Measurements from ENCODE around the gene CHST15.

Gene CHST15

DNA sequence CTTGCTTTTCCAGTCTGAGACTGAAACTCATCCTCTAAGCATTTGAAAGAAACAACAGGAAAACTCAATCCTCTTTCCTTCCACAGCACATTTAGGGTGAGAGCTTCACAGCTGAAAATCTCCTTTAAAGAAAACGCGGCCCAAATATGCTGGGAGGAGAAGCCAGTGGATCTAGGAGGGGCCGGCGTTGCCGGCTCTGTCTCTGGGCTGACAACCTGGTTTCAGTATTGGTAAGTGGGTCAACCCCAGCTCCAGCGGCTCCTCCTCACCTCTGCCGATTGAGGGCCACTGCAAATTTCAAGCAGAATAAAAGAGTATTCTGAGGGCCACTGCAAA is 126.5 kb downstream of the CHST15 start:
- H3K27ac ChIP-seq (replicated peaks): no peak overlapping the region
- no peak for TF ChIP-seq GABPA (IDR thresholded peaks at IDR 0.05; ENCODE audit: low read depth)
- TF ChIP-seq POLR2AphosphoS5 (IDR thresholded peaks at IDR 0.05; ENCODE audit: low read depth): no peak
- TF ChIP-seq, protein P1, sequence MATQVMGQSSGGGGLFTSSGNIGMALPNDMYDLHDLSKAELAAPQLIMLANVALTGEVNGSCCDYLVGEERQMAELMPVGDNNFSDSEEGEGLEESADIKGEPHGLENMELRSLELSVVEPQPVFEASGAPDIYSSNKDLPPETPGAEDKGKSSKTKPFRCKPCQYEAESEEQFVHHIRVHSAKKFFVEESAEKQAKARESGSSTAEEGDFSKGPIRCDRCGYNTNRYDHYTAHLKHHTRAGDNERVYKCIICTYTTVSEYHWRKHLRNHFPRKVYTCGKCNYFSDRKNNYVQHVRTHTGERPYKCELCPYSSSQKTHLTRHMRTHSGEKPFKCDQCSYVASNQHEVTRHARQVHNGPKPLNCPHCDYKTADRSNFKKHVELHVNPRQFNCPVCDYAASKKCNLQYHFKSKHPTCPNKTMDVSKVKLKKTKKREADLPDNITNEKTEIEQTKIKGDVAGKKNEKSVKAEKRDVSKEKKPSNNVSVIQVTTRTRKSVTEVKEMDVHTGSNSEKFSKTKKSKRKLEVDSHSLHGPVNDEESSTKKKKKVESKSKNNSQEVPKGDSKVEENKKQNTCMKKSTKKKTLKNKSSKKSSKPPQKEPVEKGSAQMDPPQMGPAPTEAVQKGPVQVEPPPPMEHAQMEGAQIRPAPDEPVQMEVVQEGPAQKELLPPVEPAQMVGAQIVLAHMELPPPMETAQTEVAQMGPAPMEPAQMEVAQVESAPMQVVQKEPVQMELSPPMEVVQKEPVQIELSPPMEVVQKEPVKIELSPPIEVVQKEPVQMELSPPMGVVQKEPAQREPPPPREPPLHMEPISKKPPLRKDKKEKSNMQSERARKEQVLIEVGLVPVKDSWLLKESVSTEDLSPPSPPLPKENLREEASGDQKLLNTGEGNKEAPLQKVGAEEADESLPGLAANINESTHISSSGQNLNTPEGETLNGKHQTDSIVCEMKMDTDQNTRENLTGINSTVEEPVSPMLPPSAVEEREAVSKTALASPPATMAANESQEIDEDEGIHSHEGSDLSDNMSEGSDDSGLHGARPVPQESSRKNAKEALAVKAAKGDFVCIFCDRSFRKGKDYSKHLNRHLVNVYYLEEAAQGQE (IDR thresholded peaks at IDR 0.05; ENCODE audit: insufficient replicate concordance, low read depth): no peak
- no peak for TF ChIP-seq SPI1 (IDR thresholded peaks at IDR 0.05; ENCODE audit: borderline replicate concordance, low read depth)
- TF ChIP-seq, protein P2, sequence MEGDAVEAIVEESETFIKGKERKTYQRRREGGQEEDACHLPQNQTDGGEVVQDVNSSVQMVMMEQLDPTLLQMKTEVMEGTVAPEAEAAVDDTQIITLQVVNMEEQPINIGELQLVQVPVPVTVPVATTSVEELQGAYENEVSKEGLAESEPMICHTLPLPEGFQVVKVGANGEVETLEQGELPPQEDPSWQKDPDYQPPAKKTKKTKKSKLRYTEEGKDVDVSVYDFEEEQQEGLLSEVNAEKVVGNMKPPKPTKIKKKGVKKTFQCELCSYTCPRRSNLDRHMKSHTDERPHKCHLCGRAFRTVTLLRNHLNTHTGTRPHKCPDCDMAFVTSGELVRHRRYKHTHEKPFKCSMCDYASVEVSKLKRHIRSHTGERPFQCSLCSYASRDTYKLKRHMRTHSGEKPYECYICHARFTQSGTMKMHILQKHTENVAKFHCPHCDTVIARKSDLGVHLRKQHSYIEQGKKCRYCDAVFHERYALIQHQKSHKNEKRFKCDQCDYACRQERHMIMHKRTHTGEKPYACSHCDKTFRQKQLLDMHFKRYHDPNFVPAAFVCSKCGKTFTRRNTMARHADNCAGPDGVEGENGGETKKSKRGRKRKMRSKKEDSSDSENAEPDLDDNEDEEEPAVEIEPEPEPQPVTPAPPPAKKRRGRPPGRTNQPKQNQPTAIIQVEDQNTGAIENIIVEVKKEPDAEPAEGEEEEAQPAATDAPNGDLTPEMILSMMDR (IDR thresholded peaks at IDR 0.05; ENCODE audit: insufficient read depth, low read length): no peak
- H3K27me3 ChIP-seq (ENCODE audit: insufficient read depth, poor library complexity, severe bottlenecking): peaks cover 8% of the 10 kb centered on the region
- no peak overlapping the region for H3K4me3 ChIP-seq (replicated peaks; ENCODE audit: insufficient read depth, low read length)
- DNase-seq (ENCODE audit: low read depth in 1 of 2, low spot score in 1 of 2): no peak

DNA sequence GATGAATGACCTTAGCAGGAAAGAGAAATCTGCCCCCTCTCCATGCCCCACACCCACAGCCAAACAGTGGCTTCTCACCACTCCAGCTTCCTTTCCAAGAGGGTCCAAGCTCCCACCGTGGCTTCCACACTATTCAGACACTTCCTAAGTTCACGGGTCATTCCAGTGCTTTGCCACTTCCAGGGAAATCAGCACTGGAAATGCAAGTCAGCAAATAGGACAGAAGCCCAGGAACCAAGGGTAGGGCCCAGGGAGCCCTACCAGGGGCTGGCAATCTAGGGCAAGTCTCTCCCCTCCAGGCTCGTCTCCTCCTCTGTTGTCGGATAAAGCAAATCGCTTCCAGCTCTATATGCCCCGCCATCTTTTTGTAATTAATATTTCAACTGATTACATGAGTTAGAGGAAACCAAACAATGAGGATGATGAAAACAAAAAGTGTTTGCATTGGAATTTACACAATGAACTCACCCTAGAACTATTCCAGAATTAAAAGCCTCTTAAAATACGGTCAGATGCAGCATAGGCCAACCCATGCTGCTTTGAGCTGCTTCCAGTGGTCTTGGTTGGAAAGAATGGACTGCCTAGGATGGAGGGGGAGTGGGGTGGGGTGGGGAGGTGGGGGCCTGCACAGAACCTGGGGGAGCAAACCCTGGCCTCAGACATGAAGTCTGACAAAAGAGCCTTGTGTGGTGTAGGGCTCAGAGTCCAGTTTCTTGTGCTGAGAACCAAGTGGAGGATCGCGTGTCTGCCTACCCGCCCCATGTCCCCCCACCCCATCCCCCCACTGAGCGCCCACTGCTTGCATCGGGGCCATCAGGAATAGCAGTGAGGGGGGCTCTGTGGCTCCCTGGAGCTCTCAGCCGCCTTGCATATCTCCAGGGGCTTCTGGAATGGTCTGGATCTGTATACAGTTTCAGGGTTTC is 127.2 kb downstream of the CHST15 start:
- H3K27me3 ChIP-seq (ENCODE audit: insufficient read depth, poor library complexity, severe bottlenecking): peaks cover 4% of the 10 kb centered on the region
- DNase-seq (ENCODE audit: low read depth in 1 of 2, low spot score in 1 of 2): no peak
- TF ChIP-seq GABPA (IDR thresholded peaks at IDR 0.05; ENCODE audit: low read depth): no peak
- TF ChIP-seq, protein P1 (IDR thresholded peaks at IDR 0.05; ENCODE audit: insufficient replicate concordance, low read depth): no peak
- no peak for TF ChIP-seq SPI1 (IDR thresholded peaks at IDR 0.05; ENCODE audit: borderline replicate concordance, low read depth)
- no peak for TF ChIP-seq POLR2AphosphoS5 (IDR thresholded peaks at IDR 0.05; ENCODE audit: low read depth)
- no peak overlapping the region for H3K4me3 ChIP-seq (replicated peaks; ENCODE audit: insufficient read depth, low read length)
- H3K27ac ChIP-seq (replicated peaks): no peak overlapping the region

DNA sequence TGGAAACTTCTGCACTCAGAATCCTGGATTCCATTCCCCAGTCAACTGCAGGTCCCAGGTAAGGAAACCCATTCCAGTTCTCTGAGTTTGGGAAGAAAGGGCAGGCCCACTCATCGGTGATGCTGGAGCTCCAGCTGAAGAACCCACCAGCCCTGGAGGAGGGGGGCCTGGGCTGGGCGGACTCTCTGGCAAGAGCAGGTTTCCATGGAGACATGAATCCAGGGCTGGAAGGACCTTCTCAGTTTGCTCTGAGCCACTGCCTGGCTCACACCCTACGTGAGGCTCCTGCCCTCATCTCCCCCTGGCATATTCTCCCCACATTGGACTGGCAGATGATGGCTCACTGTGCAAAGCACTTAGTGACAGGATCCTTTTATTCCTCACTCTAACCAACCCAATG is 128.4 kb downstream of the CHST15 start:
- no peak overlapping the region for H3K27ac ChIP-seq (replicated peaks)
- no peak for DNase-seq (ENCODE audit: low read depth in 1 of 2, low spot score in 1 of 2)
- H3K4me3 ChIP-seq (replicated peaks; ENCODE audit: insufficient read depth, low read length): no peak overlapping the region
- peaks cover 4% of the 10 kb centered on the region for H3K27me3 ChIP-seq (ENCODE audit: insufficient read depth, poor library complexity, severe bottlenecking)
- TF ChIP-seq, protein P2 (IDR thresholded peaks at IDR 0.05; ENCODE audit: insufficient read depth, low read length): no peak
- TF ChIP-seq POLR2AphosphoS5 (IDR thresholded peaks at IDR 0.05; ENCODE audit: low read depth) (no peak), GABPA (IDR thresholded peaks at IDR 0.05; ENCODE audit: low read depth) (no peak), SPI1 (IDR thresholded peaks at IDR 0.05; ENCODE audit: borderline replicate concordance, low read depth) (no peak)
- TF ChIP-seq, protein P1 (IDR thresholded peaks at IDR 0.05; ENCODE audit: insufficient replicate concordance, low read depth): no peak
